ENCODE results near the gene SGMS2. TPM values are rescaled to one million over a fixed set of nuclear protein-coding genes. Genes with fewer than 3 reads are reported as not detected.

Gene SGMS2
- total RNA-seq, 2 experiments from 2014 or later, result 0.42 to 0.46 TPM

GRCh38 chr4:107862658-107863057 lies 37.9 kb downstream of the SGMS2 start:
- peak; percentile 24 for DNase-seq
- no peaks in the 10 kb centered on the region for H3K9me3 Mint-ChIP-seq
- H3K4me3 Mint-ChIP-seq, result no peak overlapping the region
- CTCF ChIA-PET, result no interaction called here
- H3K27ac Mint-ChIP-seq, result no peak overlapping the region
- H3K36me3 Mint-ChIP-seq (ENCODE audit: low read depth), result no peaks in the 10 kb centered on the region
- H3K4me1 Mint-ChIP-seq, result peaks cover 11% of the 10 kb centered on the region
- POLR2A ChIA-PET, result no interaction called here
- H3K27me3 Mint-ChIP-seq, result peaks cover 2% of the 10 kb centered on the region

DNA sequence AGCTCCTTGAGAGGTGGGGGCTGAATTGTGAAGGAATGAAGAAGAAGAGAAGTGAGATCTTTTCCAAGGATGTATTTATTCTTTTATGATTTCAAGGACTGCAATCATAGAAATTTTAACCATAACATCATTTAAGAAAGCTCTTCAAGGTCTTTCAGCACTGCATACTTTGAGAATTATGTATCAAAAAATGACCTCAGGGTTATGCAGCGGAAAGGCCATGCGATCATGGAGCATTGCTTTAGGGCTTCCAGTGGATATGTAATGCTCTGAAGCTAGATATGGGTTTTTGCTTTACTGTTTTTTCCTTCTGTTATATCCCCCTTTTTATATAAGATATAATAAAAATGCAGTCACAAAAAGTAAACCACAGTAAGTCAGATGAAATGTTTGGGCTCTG lies 38.7 kb downstream of the SGMS2 start:
- ChIA-PET CTCF (no interaction called here), POLR2A (no interaction called here)
- H3K4me1 Mint-ChIP-seq, result peaks cover 11% of the 10 kb centered on the region
- H3K36me3 Mint-ChIP-seq (ENCODE audit: low read depth), result no peaks in the 10 kb centered on the region
- H3K27me3 Mint-ChIP-seq, result no peaks in the 10 kb centered on the region
- no peak for DNase-seq
- no peak overlapping the region for H3K4me3 Mint-ChIP-seq
- no peak overlapping the region for H3K27ac Mint-ChIP-seq
- H3K9me3 Mint-ChIP-seq, result no peaks in the 10 kb centered on the region

DNA sequence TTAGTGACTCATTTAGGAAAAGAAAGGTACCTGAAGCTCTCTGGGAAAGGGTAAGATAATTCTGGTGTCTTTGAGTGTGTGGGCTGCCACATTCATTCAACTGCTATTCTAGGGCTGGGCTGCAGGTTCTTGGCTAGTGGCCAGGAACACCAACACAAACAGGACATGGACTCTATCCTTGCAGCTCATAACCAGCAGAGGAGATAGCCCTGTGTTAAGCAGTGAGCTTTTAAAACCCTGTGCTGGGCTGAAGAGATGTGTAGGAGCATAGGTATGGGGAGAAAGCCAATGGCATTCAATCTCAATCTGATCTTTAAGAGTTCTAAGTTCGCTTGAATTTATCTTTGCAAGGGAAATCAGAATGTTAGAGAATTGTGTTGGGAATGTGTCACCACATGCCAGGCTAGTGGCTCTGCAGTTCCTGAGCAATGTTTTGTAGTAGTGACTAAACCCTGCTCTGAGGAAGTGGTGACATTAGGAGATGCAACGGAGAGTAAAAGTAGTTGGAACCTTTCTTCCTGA lies 39.2 kb downstream of the SGMS2 start:
- Mint-ChIP-seq H3K4me3 (no peak overlapping the region), H3K27ac (no peak overlapping the region), H3K4me1 (peaks cover 11% of the 10 kb centered on the region), H3K27me3 (no peaks in the 10 kb centered on the region), H3K9me3 (no peaks in the 10 kb centered on the region), H3K36me3 (ENCODE audit: low read depth) (no peaks in the 10 kb centered on the region)
- ChIA-PET POLR2A (no interaction called here), CTCF (no interaction called here)
- DNase-seq, result no peak

GRCh38 chr4:107866726-107867125 lies 42.0 kb downstream of the SGMS2 start:
- POLR2A ChIA-PET, result no interaction called here
- H3K27ac Mint-ChIP-seq, result no peak overlapping the region
- no peaks in the 10 kb centered on the region for H3K36me3 Mint-ChIP-seq (ENCODE audit: low read depth)

GRCh38 chr4:107870236-107870635 lies 45.5 kb downstream of the SGMS2 start:
- Mint-ChIP-seq H3K27me3 (peaks cover 11% of the 10 kb centered on the region), H3K27ac (no peak overlapping the region), H3K4me3 (no peak overlapping the region), H3K9me3 (no peaks in the 10 kb centered on the region), H3K4me1 (no peaks in the 10 kb centered on the region), H3K36me3 (ENCODE audit: low read depth) (no peaks in the 10 kb centered on the region)
- POLR2A ChIA-PET, result no interaction called here
- CTCF ChIA-PET, result interaction anchor here (0.6 to 1.0 kb wide), 2 partner anchors 11 to 23 kb away, joined by 3 to 5 read pairs; no protein-coding TSS in a partner anchor
- no peak for DNase-seq

More at GRCh38 chr4:107866726-107867125, 42.0 kb downstream of the SGMS2 start:
- CTCF ChIA-PET, result no interaction called here
- H3K9me3 Mint-ChIP-seq, result no peaks in the 10 kb centered on the region
- H3K27me3 Mint-ChIP-seq, result peaks cover 4% of the 10 kb centered on the region
- no peak for DNase-seq
- peaks cover 11% of the 10 kb centered on the region for H3K4me1 Mint-ChIP-seq
- H3K4me3 Mint-ChIP-seq, result no peak overlapping the region

- ChIA-PET POLR2A (no interaction called here), CTCF (interaction anchor here (0.6 kb wide), 1 partner anchor 10 kb away, joined by 5 read pairs; no protein-coding TSS in a partner anchor)
- Mint-ChIP-seq H3K27me3 (peaks cover 13% of the 10 kb centered on the region), H3K9me3 (no peaks in the 10 kb centered on the region), H3K4me1 (no peaks in the 10 kb centered on the region), H3K4me3 (no peak overlapping the region), H3K27ac (no peak overlapping the region), H3K36me3 (ENCODE audit: low read depth) (no peaks in the 10 kb centered on the region)
- no peak for DNase-seq
Observed at GRCh38 chr4:107870916-107871786, 46.4 kb downstream of the SGMS2 start.

- peaks cover 16% of the 10 kb centered on the region for H3K27me3 Mint-ChIP-seq
- no peak overlapping the region for H3K4me3 Mint-ChIP-seq
- H3K9me3 Mint-ChIP-seq, result no peaks in the 10 kb centered on the region
- H3K4me1 Mint-ChIP-seq, result no peaks in the 10 kb centered on the region
- no peak for DNase-seq
- ChIA-PET POLR2A (no interaction called here), CTCF (no interaction called here)
- H3K36me3 Mint-ChIP-seq (ENCODE audit: low read depth), result no peaks in the 10 kb centered on the region
- no peak overlapping the region for H3K27ac Mint-ChIP-seq
Observed at GRCh38 chr4:107874024-107874423, 49.3 kb downstream of the SGMS2 start.

DNA sequence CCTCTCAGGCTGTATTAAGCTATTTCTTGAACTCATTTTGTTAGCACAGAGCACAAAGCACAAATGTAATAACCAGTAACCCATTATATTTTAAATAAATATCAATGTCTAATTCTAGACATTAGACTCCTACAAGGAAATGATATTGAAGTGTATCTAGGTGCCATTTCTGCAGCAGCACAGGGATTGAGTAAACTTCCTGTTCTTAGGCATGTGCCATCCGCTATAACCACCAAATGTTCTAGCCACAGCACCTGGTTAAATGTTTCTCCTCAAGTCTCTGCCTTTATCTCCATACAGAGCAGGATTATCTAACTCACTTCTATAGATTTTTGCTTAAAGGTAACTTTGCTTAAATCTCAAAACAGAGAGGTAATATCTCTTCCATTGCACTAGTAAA lies 51.4 kb downstream of the SGMS2 start:
- peaks cover 14% of the 10 kb centered on the region for H3K27me3 Mint-ChIP-seq
- no peaks in the 10 kb centered on the region for H3K9me3 Mint-ChIP-seq
- ChIA-PET CTCF (no interaction called here), POLR2A (no interaction called here)
- no peak for DNase-seq
- H3K4me3 Mint-ChIP-seq, result no peak overlapping the region
- H3K27ac Mint-ChIP-seq, result no peak overlapping the region
- H3K36me3 Mint-ChIP-seq (ENCODE audit: low read depth), result no peaks in the 10 kb centered on the region
- H3K4me1 Mint-ChIP-seq, result no peaks in the 10 kb centered on the region

- no peak overlapping the region for H3K27ac Mint-ChIP-seq
- H3K27me3 Mint-ChIP-seq, result peaks cover 9% of the 10 kb centered on the region
- ChIA-PET POLR2A (no interaction called here), CTCF (no interaction called here)
- H3K9me3 Mint-ChIP-seq, result no peaks in the 10 kb centered on the region
- no peaks in the 10 kb centered on the region for H3K4me1 Mint-ChIP-seq
- no peak overlapping the region for H3K4me3 Mint-ChIP-seq
- H3K36me3 Mint-ChIP-seq (ENCODE audit: low read depth), result no peaks in the 10 kb centered on the region
- DNase-seq, result no peak
Observed at GRCh38 chr4:107877361-107877760, 52.6 kb downstream of the SGMS2 start.

DNA sequence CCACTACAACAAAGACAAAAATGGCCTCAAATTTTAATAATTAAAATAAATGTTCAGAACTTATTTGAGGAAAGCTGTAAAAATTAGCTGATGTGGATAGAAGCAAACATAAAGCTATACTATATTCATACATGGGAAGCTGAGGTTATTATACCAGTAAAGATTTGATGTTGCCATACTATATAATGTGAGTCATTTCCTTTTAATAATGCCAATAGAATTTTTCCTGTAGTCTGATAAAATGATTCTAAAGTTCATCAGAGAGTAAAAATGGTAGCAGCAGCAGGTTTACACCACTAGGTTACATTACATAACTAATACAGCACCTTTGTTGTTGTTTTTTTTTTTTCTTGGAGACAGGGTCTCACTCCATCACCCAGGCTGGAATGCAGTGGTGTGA lies 61.1 kb downstream of the SGMS2 start:
- CTCF ChIA-PET, result no interaction called here
- POLR2A ChIA-PET, result interaction anchor here (0.6 kb wide), 3 partner anchors 8 to 403 kb away, joined by 3 to 4 read pairs (median 3); no protein-coding TSS in a partner anchor

GRCh38 chr4:107888237-107888636 lies 63.5 kb downstream of the SGMS2 start:
- POLR2A ChIA-PET, result no interaction called here
- H3K27ac Mint-ChIP-seq, result no peak overlapping the region
- no peaks in the 10 kb centered on the region for H3K4me1 Mint-ChIP-seq
- DNase-seq, result no peak
- CTCF ChIA-PET, result no interaction called here
- H3K27me3 Mint-ChIP-seq, result peaks cover 4% of the 10 kb centered on the region
- peaks cover 19% of the 10 kb centered on the region for H3K9me3 Mint-ChIP-seq
- peaks cover 2% of the 10 kb centered on the region for H3K36me3 Mint-ChIP-seq (ENCODE audit: low read depth)
- no peak overlapping the region for H3K4me3 Mint-ChIP-seq

More for the DNA sequence above, 61.1 kb downstream of the SGMS2 start:
- DNase-seq, result no peak
- Mint-ChIP-seq H3K27ac (no peak overlapping the region), H3K36me3 (ENCODE audit: low read depth) (peaks cover 2% of the 10 kb centered on the region), H3K27me3 (peaks cover 4% of the 10 kb centered on the region), H3K4me1 (no peaks in the 10 kb centered on the region), H3K4me3 (no peak overlapping the region), H3K9me3 (peaks cover 16% of the 10 kb centered on the region)

DNA sequence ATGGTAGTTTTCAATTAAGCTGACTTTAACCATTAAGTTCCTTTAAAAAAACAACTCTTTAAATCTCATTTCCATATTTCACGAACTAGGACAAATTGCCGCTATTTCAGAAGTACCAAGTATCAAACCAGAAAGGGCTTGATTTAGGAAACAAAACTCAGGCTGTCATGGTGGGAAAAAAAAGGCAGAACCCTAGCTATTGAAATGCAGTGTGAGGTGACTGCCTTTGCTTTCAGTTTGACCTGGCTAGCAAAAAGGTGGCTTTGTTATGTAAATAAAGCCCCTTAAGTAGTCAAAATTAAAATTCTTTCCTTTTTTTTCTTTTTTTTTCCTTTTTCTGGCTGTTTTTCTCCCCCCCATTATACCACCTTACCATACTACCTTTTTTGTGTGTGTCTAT lies 66.0 kb downstream of the SGMS2 start:
- no peak for DNase-seq
- CTCF ChIA-PET, result no interaction called here
- POLR2A ChIA-PET, result no interaction called here

DNA sequence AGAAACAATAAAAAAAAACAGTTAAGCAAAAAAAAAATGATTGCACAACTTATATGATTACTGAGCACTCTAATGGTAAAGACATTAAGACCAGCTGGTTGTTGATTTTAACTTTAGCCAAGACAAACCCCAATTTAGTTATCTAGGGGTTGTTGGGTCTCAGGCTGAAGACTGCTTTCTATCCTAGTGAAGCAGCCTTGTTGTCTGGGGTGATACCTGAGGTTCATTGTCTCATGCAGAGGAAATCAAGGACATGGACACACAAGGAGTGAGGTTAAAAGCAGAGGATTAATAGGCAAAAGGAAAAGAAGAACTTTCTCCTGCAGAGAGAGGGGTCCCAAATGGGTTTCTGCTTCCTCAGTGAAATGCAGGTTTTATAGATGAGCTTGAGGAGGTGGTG lies 66.6 kb downstream of the SGMS2 start:
- H3K36me3 Mint-ChIP-seq (ENCODE audit: low read depth), result peaks cover 2% of the 10 kb centered on the region
- ChIA-PET CTCF (no interaction called here), POLR2A (no interaction called here)
- H3K9me3 Mint-ChIP-seq, result peaks cover 15% of the 10 kb centered on the region
- peaks cover 3% of the 10 kb centered on the region for H3K4me1 Mint-ChIP-seq
- peaks cover 5% of the 10 kb centered on the region for H3K27me3 Mint-ChIP-seq
- no peak overlapping the region for H3K4me3 Mint-ChIP-seq
- no peak overlapping the region for H3K27ac Mint-ChIP-seq
- no peak for DNase-seq

More for the DNA sequence above, 66.0 kb downstream of the SGMS2 start:
- Mint-ChIP-seq H3K27ac (no peak overlapping the region), H3K4me1 (no peaks in the 10 kb centered on the region), H3K4me3 (no peak overlapping the region), H3K9me3 (peaks cover 15% of the 10 kb centered on the region), H3K27me3 (peaks cover 5% of the 10 kb centered on the region), H3K36me3 (ENCODE audit: low read depth) (peaks cover 2% of the 10 kb centered on the region)
